ENCODE data around the gene ACE. TPM values are rescaled to one million over a fixed set of nuclear protein-coding genes. Genes with fewer than 3 reads are reported as not detected.

The ACE gene
- total and polyA plus RNA-seq, 4 donors, result 5.5 to 87.3 (median 35.3) TPM

GRCh38 chr17:63491413-63491812, 14.6 kb downstream of the ACE start:
- Histone ChIP-seq H3K27ac (ENCODE audit: low read depth in 1 of 2, low read length in 1 of 2) (no peak overlapping the region), H3K9me3 (ENCODE audit: control insufficient read depth in 4 of 4, insufficient read depth in 3 of 4, low read length in 3 of 4) (no peaks in the 10 kb centered on the region), H3K27me3 (ENCODE audit: control insufficient read depth in 3 of 3, insufficient read depth in 3 of 3, low read length in 2 of 3) (no peaks in the 10 kb centered on the region), H3K36me3 (ENCODE audit: control insufficient read depth in 4 of 4, insufficient read depth in 4 of 4, low read length in 4 of 4) (peaks cover 0 to 8% (median 0%) of the 10 kb centered on the region in 4 donors), H3K9ac (ENCODE audit: insufficient read depth in 1 of 2, low read length in 2 of 2) (no peak overlapping the region), H3K4me1 (ENCODE audit: control insufficient read depth in 5 of 5, insufficient read depth in 5 of 5, low read length in 5 of 5) (peaks cover 0 to 12% (median 0%) of the 10 kb centered on the region in 5 donors), H3K4me3 (no peak overlapping the region)
- WGBS, 2 donors, result 85 to 91% methylated on average over 8 of the region's 8 CpGs
- TF ChIP-seq CTCF (IDR thresholded peaks at IDR 0.05; ENCODE audit: control extremely low read depth, extremely low read depth), result no peak
- DNase-seq, result no peak
- ATAC-seq (ENCODE audit: insufficient read depth, low FRiP score), result no peak

- Histone ChIP-seq H3K4me1 (ENCODE audit: control insufficient read depth in 5 of 5, insufficient read depth in 5 of 5, low read length in 5 of 5) (peaks cover 0 to 12% (median 0%) of the 10 kb centered on the region in 5 donors), H3K9me3 (ENCODE audit: control insufficient read depth in 4 of 4, insufficient read depth in 3 of 4, low read length in 3 of 4) (no peaks in the 10 kb centered on the region), H3K4me3 (no peak overlapping the region), H3K27ac (ENCODE audit: low read depth in 1 of 2, low read length in 1 of 2) (no peak overlapping the region), H3K9ac (ENCODE audit: insufficient read depth in 1 of 2, low read length in 2 of 2) (no peak overlapping the region), H3K36me3 (ENCODE audit: control insufficient read depth in 4 of 4, insufficient read depth in 4 of 4, low read length in 4 of 4) (peaks cover 0 to 8% (median 0%) of the 10 kb centered on the region in 4 donors), H3K27me3 (ENCODE audit: control insufficient read depth in 3 of 3, insufficient read depth in 3 of 3, low read length in 2 of 3) (no peaks in the 10 kb centered on the region)
- DNase-seq (peak in 1 of 3 donors; percentile 33), ATAC-seq (ENCODE audit: insufficient read depth, low FRiP score) (no peak)
- no peak for TF ChIP-seq CTCF (IDR thresholded peaks at IDR 0.05; ENCODE audit: control extremely low read depth, extremely low read depth)
- 83 to 91% methylated on average over 10 of the region's 10 CpGs for WGBS, 2 donors
Measured at GRCh38 chr17:63491977-63492618, 15.2 kb downstream of the ACE start.

- ATAC-seq (ENCODE audit: insufficient read depth, low FRiP score) (no peak), DNase-seq (no peak)
- H3K4me3 ChIP-seq, result no peak overlapping the region
- TF ChIP-seq CTCF (IDR thresholded peaks at IDR 0.05; ENCODE audit: control extremely low read depth, extremely low read depth), result no peak
- no peaks in the 10 kb centered on the region for H3K27me3 ChIP-seq (ENCODE audit: control insufficient read depth in 3 of 3, insufficient read depth in 3 of 3, low read length in 2 of 3)
- 89 to 99% methylated on average over 6 of the region's 6 CpGs for WGBS, 2 donors
- peaks cover 0 to 8% (median 0%) of the 10 kb centered on the region in 4 donors for H3K36me3 ChIP-seq (ENCODE audit: control insufficient read depth in 4 of 4, insufficient read depth in 4 of 4, low read length in 4 of 4)
- peaks cover 0 to 18% (median under 1%) of the 10 kb centered on the region in 5 donors for H3K4me1 ChIP-seq (ENCODE audit: control insufficient read depth in 5 of 5, insufficient read depth in 5 of 5, low read length in 5 of 5)
- H3K27ac ChIP-seq (ENCODE audit: low read depth in 1 of 2, low read length in 1 of 2), result no peak overlapping the region
- no peaks in the 10 kb centered on the region for H3K9me3 ChIP-seq (ENCODE audit: control insufficient read depth in 4 of 4, insufficient read depth in 3 of 4, low read length in 3 of 4)
- H3K9ac ChIP-seq (ENCODE audit: insufficient read depth in 1 of 2, low read length in 2 of 2), result no peak overlapping the region
Measured at GRCh38 chr17:63492940-63493339, 16.1 kb downstream of the ACE start.
